Activated T-cell treated with anti-CD3 and anti-CD28 coated beads, Interleukin-2, amount 50 U/mL, for 24 hours (primary cell): Measurements from ENCODE around the gene JARID2.

Experiments
- DNase-seq: peaks from one replicate; pipeline ENCODE4 v3.0.0-alpha.2; 2020
- H3K27ac Mint-ChIP-seq: 2 replicates; pipeline ENCODE4 v1.8.0; 2020; ENCODE audit warnings: mild to moderate bottlenecking, mixed read lengths
- H3K27me3 Mint-ChIP-seq: 2 replicates; pipeline ENCODE4 v1.8.0; 2020; ENCODE audit warnings: mixed read lengths
- H3K36me3 Mint-ChIP-seq: 2 replicates; pipeline ENCODE4 v1.8.0; 2020; ENCODE audit warnings: low read depth, mixed read lengths
- H3K4me1 Mint-ChIP-seq: 2 replicates; pipeline ENCODE4 v1.8.0; 2020; ENCODE audit warnings: low read depth, mixed read lengths
- H3K4me3 Mint-ChIP-seq: 2 replicates; pipeline ENCODE4 v1.8.0; 2020; ENCODE audit warnings: mild to moderate bottlenecking, moderate library complexity, mixed read lengths
- H3K9me3 Mint-ChIP-seq: 2 replicates; pipeline ENCODE4 v1.8.0; 2020; ENCODE audit warnings: mixed read lengths

The JARID2 gene

DNA sequence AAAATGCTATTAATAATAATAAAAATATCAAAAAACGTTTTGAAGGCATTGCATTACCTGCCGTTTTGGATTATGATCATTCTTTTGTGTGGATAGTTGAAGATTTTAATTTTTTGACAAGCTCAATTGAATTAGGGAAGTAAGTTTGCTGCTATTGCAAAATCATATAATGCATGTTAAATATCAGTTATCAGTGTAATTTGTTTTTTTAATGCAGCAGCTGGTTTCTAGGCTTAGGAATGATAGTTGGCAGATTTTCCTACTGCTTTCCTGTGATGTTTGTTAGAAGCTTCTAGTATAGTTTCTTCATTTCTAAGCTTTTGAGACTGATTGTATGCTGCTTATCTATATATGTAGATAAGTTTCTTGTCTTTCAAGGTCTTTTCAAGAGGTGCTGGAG is 99.0 kb downstream of the JARID2 start:
- Mint-ChIP-seq H3K27me3 (no peaks in the 10 kb centered on the region), H3K9me3 (no peaks in the 10 kb centered on the region), H3K27ac (no peak overlapping the region), H3K4me1 (peaks cover 86% of the 10 kb centered on the region), H3K36me3 (peaks cover 19% of the 10 kb centered on the region), H3K4me3 (no peak overlapping the region)
- DNase-seq: no peak

DNA sequence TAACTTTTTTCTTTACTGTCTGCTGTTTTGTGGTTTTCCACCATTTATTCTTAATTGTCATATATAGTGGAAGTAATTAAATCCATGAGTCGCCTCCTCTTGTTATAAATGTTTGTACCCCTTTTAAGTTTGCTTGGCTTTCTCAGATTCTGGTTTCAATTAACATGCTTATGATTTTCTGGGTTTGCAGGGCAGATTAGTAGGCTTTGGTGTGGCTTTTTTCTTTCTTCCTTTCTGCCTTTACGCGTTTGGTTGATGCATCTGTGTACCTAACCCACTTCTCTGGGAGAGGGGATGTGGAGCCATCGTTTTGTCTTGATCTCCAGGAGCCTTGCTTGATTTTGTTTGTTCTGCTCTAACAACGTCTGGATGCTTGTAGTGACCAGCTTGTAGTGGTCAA is 100.4 kb downstream of the JARID2 start:
- H3K27ac Mint-ChIP-seq: peak overlapping the region; percentile 8
- no peak overlapping the region for H3K4me3 Mint-ChIP-seq
- H3K4me1 Mint-ChIP-seq: peaks cover 85% of the 10 kb centered on the region
- no peaks in the 10 kb centered on the region for H3K27me3 Mint-ChIP-seq
- peaks cover 29% of the 10 kb centered on the region for H3K36me3 Mint-ChIP-seq
- DNase-seq: no peak
- H3K9me3 Mint-ChIP-seq: no peaks in the 10 kb centered on the region

DNA sequence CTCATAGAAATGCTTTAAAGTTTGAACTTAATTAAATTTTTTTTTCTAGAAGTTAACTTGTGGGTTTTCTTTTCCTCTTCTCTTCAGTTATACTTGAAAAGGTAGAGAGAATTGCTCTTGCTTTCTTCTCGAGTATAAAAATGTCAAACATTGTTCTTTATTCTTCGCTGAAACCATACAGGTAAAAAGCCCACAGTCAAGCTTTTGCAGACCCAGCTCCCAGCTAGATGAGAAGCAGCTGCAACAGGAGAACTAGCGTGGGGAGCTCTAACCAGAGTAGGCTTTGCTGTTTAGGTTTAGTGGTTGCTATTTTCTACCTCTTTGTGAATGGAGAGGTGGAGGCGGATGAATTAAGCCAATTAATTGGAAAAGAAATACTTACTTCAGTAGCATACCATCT is 102.7 kb downstream of the JARID2 start:
- H3K27ac Mint-ChIP-seq: peak overlapping the region; percentile 47
- H3K36me3 Mint-ChIP-seq: peaks cover 38% of the 10 kb centered on the region
- H3K4me1 Mint-ChIP-seq: peaks cover 89% of the 10 kb centered on the region
- no peak overlapping the region for H3K4me3 Mint-ChIP-seq
- no peaks in the 10 kb centered on the region for H3K9me3 Mint-ChIP-seq
- DNase-seq: no peak
- no peaks in the 10 kb centered on the region for H3K27me3 Mint-ChIP-seq

DNA sequence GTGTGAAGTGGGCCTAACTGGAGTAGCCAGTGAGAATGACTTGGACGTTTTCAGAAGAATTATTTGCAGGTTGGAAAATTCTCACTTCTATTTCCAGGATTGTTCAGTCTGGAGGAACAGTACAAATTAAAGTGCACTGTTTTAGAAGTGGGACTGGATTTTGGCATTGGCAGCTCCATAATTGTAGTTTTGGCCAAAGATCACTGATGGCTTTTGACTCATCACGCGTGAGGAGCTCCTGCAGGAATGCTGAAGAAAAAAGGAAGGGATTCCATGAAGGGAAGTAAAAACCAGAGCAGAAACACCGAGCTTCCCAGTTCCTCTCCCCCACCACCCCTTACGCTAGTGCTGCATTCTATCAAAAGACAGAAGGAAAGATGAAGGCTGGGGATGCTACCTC is 103.5 kb downstream of the JARID2 start:
- Mint-ChIP-seq H3K36me3 (peaks cover 45% of the 10 kb centered on the region), H3K4me3 (no peak overlapping the region), H3K27ac (no peak overlapping the region), H3K9me3 (no peaks in the 10 kb centered on the region), H3K27me3 (no peaks in the 10 kb centered on the region), H3K4me1 (peaks cover 89% of the 10 kb centered on the region)
- no peak for DNase-seq

DNA sequence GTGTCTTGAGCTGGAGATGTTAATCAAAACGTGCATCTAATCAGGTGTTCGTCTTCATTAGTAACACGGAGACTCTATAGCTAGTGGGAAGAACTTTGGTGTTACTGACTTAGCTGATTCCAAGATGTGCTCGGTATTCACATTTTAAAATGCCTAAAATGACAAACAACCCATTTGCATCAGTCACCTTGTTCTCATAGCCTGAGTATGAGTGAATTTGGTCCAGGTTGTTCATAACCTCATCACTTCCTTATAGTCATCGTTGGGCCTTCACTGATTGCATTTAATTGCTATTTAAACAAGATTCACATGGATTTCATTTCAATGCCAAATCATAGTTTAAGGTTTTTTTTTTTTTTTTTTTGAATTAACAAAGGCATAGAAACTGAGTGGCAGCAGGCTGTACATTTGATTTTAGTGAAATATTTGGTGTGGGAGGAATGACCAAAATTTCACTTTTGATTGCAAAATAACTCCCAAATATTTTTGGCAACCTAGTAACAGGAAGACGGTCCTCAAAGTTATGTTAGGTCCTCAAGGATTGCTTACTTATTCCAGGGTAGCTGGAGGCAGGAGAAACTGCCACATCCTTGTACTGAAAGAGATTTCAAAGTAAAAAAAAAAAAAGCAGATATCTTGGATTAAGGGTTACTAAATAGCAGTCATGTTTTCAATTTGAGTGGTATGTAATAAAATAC is 104.7 kb downstream of the JARID2 start:
- Mint-ChIP-seq H3K4me3 (no peak overlapping the region), H3K9me3 (no peaks in the 10 kb centered on the region), H3K36me3 (peaks cover 49% of the 10 kb centered on the region), H3K27me3 (no peaks in the 10 kb centered on the region), H3K4me1 (peaks cover 85% of the 10 kb centered on the region), H3K27ac (peak overlapping the region; percentile 2)
- no peak for DNase-seq

DNA sequence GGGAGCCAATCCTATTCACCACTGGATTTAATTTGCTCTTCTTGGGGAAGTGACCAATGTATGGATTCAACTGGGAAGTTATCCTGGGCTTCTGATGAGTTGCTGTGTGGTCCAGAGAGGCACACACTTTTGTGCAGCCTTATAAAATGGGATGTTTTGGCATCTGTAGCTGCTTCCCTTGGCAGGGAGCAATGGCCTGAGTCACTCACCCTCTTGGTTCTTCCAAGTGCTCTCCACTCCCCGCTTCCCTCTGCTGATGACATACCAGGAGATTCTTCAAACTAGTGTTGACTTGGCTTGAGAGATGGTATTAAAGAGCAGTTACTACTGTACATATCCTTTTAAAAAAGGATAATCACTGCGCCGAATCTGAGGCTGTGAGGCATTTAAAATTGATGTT is 105.8 kb downstream of the JARID2 start:
- H3K36me3 Mint-ChIP-seq: peaks cover 57% of the 10 kb centered on the region
- no peaks in the 10 kb centered on the region for H3K27me3 Mint-ChIP-seq
- DNase-seq: no peak
- no peaks in the 10 kb centered on the region for H3K9me3 Mint-ChIP-seq
- no peak overlapping the region for H3K4me3 Mint-ChIP-seq
- peak overlapping the region; percentile 7 for H3K27ac Mint-ChIP-seq
- H3K4me1 Mint-ChIP-seq: peaks cover 82% of the 10 kb centered on the region

DNA sequence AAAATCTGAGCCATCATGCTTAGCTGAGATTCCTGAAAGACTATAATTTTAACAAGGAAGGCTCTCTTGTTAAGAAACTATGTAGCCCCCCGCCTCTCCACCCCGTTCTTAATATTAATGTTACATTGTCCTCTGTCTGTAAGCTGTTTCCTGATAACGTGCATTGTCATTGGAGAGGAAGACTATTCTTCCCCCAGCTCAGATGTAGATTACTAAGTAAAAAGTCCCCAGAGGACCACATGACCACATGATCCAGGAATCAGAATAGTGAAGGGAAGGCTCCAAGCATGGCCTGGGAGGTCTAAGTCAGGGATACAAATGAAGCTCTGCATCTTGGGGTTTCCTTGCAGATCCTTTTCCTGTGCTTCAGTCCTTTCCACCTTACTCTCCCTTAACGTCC is 106.4 kb downstream of the JARID2 start:
- no peaks in the 10 kb centered on the region for H3K27me3 Mint-ChIP-seq
- no peak overlapping the region for H3K4me3 Mint-ChIP-seq
- H3K9me3 Mint-ChIP-seq: no peaks in the 10 kb centered on the region
- H3K4me1 Mint-ChIP-seq: peaks cover 80% of the 10 kb centered on the region
- peaks cover 60% of the 10 kb centered on the region for H3K36me3 Mint-ChIP-seq
- DNase-seq: no peak
- H3K27ac Mint-ChIP-seq: peak overlapping the region; percentile 6

DNA sequence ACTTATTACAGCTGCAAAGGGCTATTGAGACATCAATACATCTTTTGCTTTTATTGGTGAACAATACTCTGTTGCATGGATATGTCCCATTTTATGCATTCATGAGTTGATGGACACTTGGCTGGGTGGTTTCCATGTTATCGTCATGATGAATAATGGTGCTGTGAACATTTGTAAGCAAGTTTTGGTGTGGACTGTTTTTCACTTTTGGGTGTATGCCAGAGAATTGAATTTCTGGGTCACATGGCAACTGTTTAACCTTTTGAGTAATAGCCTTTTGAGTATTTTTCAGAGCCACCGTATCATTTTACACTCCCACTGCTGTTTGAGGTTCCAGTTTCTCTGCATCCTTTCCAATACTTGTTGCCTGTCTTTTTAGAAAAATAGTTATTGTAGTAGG is 107.0 kb downstream of the JARID2 start:
- Mint-ChIP-seq H3K27me3 (no peaks in the 10 kb centered on the region), H3K9me3 (no peaks in the 10 kb centered on the region), H3K27ac (peak overlapping the region; percentile 17), H3K36me3 (peaks cover 62% of the 10 kb centered on the region), H3K4me3 (no peak overlapping the region), H3K4me1 (peaks cover 81% of the 10 kb centered on the region)
- no peak for DNase-seq

DNA sequence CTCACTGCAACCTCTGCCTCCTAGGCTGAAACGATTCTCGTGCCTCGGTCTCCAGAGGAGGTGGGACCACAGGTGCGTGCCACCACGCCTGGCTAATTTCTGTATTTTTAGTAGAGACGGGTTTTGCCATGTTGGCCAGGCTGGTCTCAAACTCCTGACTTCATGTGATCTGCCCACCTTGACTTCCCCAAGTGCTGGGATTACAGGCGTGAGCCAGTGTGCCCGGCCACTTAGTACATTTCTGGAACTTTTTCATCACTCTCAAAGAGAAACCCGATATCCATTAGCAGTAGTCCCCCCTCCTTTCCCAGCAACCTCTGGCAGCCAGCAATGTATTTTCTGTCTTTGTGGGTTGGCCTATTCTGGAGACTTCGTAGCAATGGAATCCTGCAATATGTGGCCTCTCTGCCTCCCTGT is 109.8 kb downstream of the JARID2 start:
- Mint-ChIP-seq H3K4me1 (peaks cover 79% of the 10 kb centered on the region), H3K4me3 (no peak overlapping the region), H3K36me3 (peaks cover 56% of the 10 kb centered on the region), H3K9me3 (no peaks in the 10 kb centered on the region), H3K27ac (peak overlapping the region; percentile 19), H3K27me3 (no peaks in the 10 kb centered on the region)
- DNase-seq: no peak

DNA sequence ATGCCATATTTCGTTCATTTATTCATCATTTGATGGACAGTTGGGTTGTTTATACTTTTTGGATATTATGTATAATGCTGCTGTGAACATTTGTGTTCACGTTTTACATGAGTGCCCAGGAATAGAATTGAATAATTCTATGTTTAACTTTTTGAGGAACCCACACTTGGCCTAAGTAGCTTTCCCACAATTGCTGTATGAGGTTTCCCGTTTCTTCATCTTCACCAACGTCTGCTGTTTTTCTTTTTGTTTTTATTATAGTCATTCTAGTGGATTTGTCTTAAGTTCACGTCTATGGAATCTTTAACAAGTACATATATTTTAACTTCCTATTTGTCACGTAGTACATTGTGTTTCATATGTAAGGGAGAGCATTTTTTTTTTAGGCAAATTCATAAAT is 110.3 kb downstream of the JARID2 start:
- Mint-ChIP-seq H3K9me3 (no peaks in the 10 kb centered on the region), H3K4me3 (no peak overlapping the region), H3K4me1 (peaks cover 75% of the 10 kb centered on the region), H3K36me3 (peaks cover 54% of the 10 kb centered on the region), H3K27me3 (no peaks in the 10 kb centered on the region), H3K27ac (no peak overlapping the region)
- no peak for DNase-seq

DNA sequence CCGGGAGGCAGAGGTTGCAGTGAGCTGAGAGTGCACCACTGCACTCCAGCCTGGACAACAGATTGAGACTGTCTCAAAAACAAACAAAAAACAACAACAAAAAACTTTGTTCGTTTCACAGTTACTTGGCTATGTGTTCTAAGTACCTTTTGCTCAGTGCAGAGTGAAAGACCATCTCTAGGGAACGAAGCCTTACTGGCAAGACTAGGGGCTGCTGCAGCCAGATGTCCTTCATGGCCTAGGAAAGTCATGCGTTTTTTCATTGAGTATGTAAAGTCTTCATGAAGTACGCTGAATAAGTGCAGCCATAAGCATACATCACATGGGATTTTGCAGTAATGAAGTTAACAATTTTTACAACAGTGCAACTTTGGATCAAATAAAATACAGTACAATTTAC is 111.1 kb downstream of the JARID2 start:
- Mint-ChIP-seq H3K27me3 (no peaks in the 10 kb centered on the region), H3K9me3 (no peaks in the 10 kb centered on the region), H3K4me3 (no peak overlapping the region), H3K4me1 (peaks cover 68% of the 10 kb centered on the region), H3K27ac (no peak overlapping the region), H3K36me3 (peaks cover 47% of the 10 kb centered on the region)
- DNase-seq: no peak

DNA sequence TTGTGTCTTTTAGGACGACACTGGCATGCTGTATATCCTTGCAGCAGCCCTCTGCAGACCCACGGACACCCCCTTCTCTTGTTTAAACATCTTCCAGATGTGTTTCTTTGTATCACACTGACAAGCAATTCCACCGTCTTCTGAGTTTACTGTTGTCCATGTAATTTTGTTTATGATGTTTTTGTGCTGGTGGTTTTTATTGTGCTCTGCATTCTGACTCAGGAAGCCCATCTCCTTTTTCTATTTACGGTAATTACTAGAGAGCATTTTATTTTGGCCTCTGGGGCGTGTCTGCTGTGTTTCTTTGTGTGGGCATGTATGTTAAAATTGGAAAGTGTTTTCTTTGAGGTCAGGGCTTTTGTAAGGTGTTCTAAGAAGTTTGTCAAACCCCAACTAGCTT is 111.9 kb downstream of the JARID2 start:
- peaks cover 45% of the 10 kb centered on the region for H3K36me3 Mint-ChIP-seq
- H3K9me3 Mint-ChIP-seq: no peaks in the 10 kb centered on the region
- H3K27me3 Mint-ChIP-seq: no peaks in the 10 kb centered on the region
- DNase-seq: no peak
- peaks cover 59% of the 10 kb centered on the region for H3K4me1 Mint-ChIP-seq
- H3K4me3 Mint-ChIP-seq: no peak overlapping the region
- no peak overlapping the region for H3K27ac Mint-ChIP-seq

DNA sequence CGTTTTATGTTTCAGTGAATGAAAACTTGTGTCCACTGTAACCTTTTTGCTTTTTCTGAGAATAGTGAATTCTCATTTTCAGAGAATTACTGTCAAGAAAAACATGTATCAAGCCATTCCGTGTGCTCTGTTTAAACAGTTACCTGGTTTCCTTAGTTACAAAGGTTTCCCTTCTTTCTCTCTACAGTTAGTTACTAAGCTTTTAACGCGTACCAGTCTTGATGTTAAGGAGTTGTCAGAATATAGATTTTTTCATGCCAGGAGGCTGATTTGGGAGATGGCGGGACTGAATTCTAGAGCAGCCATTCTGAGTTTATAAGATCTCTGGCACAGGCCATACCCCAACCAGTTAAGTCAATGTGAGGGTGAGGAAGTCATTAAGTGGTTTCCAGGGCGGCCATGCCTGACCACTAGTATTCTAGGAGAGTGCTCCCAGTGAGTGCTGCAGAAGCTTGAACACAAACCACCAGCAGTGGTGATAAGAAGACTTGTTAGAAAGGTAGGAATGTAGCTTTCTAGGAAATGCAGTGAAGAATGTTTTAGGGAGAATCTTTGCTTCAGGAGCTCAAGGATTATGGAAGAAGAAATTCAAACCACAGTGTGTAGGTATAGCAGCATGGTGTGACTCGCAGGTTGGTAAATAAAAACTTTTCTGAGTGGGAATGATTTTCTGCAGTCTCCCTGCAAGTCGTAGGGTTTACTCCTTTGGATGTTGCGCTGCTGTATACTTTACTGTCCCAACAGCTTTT is 112.9 kb downstream of the JARID2 start:
- no peaks in the 10 kb centered on the region for H3K27me3 Mint-ChIP-seq
- no peak overlapping the region for H3K4me3 Mint-ChIP-seq
- H3K4me1 Mint-ChIP-seq: peaks cover 49% of the 10 kb centered on the region
- peaks cover 40% of the 10 kb centered on the region for H3K36me3 Mint-ChIP-seq
- peak overlapping the region; percentile 57 for H3K27ac Mint-ChIP-seq
- no peak for DNase-seq
- no peaks in the 10 kb centered on the region for H3K9me3 Mint-ChIP-seq

DNA sequence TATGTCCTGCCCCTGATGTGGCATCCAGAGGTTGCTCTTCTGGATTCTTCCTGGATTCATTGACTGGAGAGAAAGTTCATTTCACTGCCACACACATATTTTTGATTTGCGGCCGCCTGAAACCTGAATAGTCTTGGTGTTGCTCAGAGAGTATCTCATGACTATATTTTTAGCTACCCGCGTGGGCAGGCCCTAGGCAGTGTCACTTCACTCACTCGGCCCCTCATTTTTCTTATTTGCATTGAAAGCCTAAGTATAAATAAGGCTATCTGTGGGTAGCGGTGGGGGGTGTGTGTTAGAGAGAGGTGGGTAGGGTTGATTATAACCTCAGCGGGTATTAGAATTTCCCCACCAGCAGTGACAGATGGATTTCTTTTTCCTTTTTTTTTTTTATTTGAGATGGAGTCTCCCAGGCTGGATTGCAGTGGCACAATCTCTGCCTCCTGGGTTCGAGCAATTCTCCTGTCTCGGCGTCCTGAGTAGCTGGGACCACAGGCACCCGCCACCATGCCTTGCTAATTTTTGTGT is 113.5 kb downstream of the JARID2 start:
- no peak overlapping the region for H3K4me3 Mint-ChIP-seq

DNA sequence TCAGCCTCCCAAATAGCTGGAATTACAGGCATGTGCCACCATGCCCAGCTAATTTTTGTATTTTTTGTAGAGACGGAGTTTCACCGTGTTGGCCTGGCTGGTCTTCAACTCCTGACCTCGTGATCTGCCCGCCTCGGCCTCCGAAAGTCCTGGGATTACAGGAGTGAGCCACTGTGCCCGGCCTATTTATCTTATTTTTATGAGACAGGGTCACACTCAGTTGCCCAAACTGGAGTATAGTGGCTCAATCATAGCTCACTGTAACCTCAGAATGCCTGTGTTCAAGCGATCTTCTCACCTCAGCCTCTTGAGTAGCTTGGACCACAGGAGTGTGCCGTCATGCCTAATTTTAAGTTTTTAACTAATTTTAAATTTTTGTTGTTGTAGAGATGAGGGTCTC is 114.4 kb downstream of the JARID2 start:
- DNase-seq: no peak
- no peak overlapping the region for H3K27ac Mint-ChIP-seq
- no peak overlapping the region for H3K4me3 Mint-ChIP-seq
- H3K4me1 Mint-ChIP-seq: peaks cover 38% of the 10 kb centered on the region
- no peaks in the 10 kb centered on the region for H3K27me3 Mint-ChIP-seq
- H3K36me3 Mint-ChIP-seq: peaks cover 34% of the 10 kb centered on the region
- no peaks in the 10 kb centered on the region for H3K9me3 Mint-ChIP-seq

More for the DNA sequence above, 113.5 kb downstream of the JARID2 start:
- peaks cover 34% of the 10 kb centered on the region for H3K36me3 Mint-ChIP-seq
- peak overlapping the region; percentile 42 for H3K27ac Mint-ChIP-seq
- no peaks in the 10 kb centered on the region for H3K27me3 Mint-ChIP-seq
- no peak for DNase-seq
- no peaks in the 10 kb centered on the region for H3K9me3 Mint-ChIP-seq
- peaks cover 43% of the 10 kb centered on the region for H3K4me1 Mint-ChIP-seq
